ENCODE results near the gene BCL2A1.
A peak's percentile ranks its signal among the peaks of the same experiment; 100 is the strongest.

The BCL2A1 gene

GRCh38 chr15:79922512-79923078 is 48.4 kb downstream of the BCL2A1 start:
- Histone ChIP-seq H4K91ac (ENCODE audit: low read depth, low read length) (peak overlapping the region; percentile 81), H3K18ac (ENCODE audit: low read length) (peak overlapping the region; percentile 80), H4K12ac (ENCODE audit: low read depth, low read length) (peak overlapping the region; percentile 82), H3K4me3 (ENCODE audit: low read depth, low read length) (peak overlapping the region; percentile 98), H2AFZ (ENCODE audit: insufficient read depth, low read length, poor library complexity) (peak overlapping the region; percentile 64), H3K4me2 (ENCODE audit: low read length) (peak overlapping the region; percentile 77), H3K36me3 (ENCODE audit: control insufficient read depth in 1 of 2, insufficient read depth in 2 of 2, low read length in 2 of 2) (peaks cover 20 to 22% of the 10 kb centered on the region in 2 experiments), H3K14ac (ENCODE audit: low read length) (peak overlapping the region; percentile 83), H4K8ac (ENCODE audit: low read depth, low read length) (peak overlapping the region; percentile 92), H3K27ac (ENCODE audit: low read depth, low read length) (peak overlapping the region; percentile 85), H3K79me2 (ENCODE audit: control insufficient read depth, insufficient read depth, low read length, poor library complexity) (peaks cover 10% of the 10 kb centered on the region), H3K27me3 (ENCODE audit: insufficient read depth, low read length) (no peaks in the 10 kb centered on the region), H3K23ac (ENCODE audit: low read length) (no peak overlapping the region), H3K9me3 (ENCODE audit: insufficient read depth, low read depth, low read length) (peaks cover 24% of the 10 kb centered on the region), H2BK12ac (ENCODE audit: low read length) (no peak overlapping the region), H3K9ac (ENCODE audit: low read length) (peak overlapping the region; percentile 15), H3K4me1 (ENCODE audit: control insufficient read depth in 1 of 2, insufficient read depth in 2 of 2, low read length in 2 of 2) (peaks cover 3 to 4% of the 10 kb centered on the region in 2 experiments), H2BK120ac (ENCODE audit: insufficient read depth, low read length, poor library complexity) (peak overlapping the region; percentile 70), H3K4ac (ENCODE audit: low read depth, low read length) (peak overlapping the region; percentile 95), H2AK5ac (ENCODE audit: low read length) (peak overlapping the region; percentile 64), H3K79me1 (ENCODE audit: low read length) (peaks cover 12% of the 10 kb centered on the region), H2BK5ac (ENCODE audit: low read depth, low read length, poor library complexity) (peak overlapping the region; percentile 77)
- no CpG with 5 or more reads among the region's 17 CpGs for WGBS (ENCODE audit: extremely low coverage, insufficient coverage, insufficient read length)
- DNase-seq = no peak

DNA sequence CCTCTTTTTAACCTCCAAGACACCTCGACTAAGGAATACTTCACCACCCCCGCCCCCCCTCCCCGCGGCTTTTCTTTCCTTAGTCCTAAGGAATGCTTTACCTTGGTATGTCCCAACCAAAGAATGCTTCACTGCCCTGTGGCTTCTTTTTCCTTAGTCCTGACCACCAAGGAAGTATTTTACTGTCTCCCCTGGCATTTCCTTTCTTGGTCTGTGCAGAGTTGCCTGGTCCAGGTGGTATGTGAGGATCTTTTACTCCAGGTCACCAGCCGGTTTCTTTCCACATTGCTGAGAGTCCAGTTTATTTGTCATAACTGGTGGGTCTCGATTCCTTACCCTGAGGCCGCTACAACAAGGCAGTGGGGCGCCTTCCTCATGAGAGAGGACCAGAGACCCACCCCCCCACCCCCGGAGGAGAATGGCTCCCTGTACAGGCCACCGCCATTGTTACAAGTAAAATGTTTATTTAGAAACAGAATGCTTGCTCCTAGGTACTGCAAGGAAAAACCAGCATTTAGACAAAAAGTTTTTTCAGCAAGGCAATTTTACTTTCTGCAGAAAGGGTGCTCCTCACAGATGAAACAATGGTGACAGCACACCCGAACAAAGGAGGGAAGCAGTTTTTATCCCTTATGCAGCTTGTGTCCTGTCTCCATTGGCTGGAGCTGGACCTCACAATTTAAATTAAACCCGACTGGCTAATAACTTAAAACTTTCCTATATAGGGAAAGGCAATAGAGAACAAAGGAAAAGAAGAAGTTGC is 51.1 kb downstream of the BCL2A1 start:
- Histone ChIP-seq H4K91ac (ENCODE audit: low read depth, low read length) (no peak overlapping the region), H3K79me1 (ENCODE audit: low read length) (peaks cover 12% of the 10 kb centered on the region), H3K27ac (ENCODE audit: low read depth, low read length) (no peak overlapping the region), H3K9ac (ENCODE audit: low read length) (no peak overlapping the region), H3K23ac (ENCODE audit: low read length) (no peak overlapping the region), H4K8ac (ENCODE audit: low read depth, low read length) (no peak overlapping the region), H3K9me3 (ENCODE audit: insufficient read depth, low read depth, low read length) (peaks cover 24% of the 10 kb centered on the region), H3K4me2 (ENCODE audit: low read length) (no peak overlapping the region), H2AK5ac (ENCODE audit: low read length) (no peak overlapping the region), H3K79me2 (ENCODE audit: control insufficient read depth, insufficient read depth, low read length, poor library complexity) (peaks cover 10% of the 10 kb centered on the region), H4K12ac (ENCODE audit: low read depth, low read length) (no peak overlapping the region), H3K4me1 (ENCODE audit: control insufficient read depth in 1 of 2, insufficient read depth in 2 of 2, low read length in 2 of 2) (peaks cover 3 to 4% of the 10 kb centered on the region in 2 experiments), H3K14ac (ENCODE audit: low read length) (no peak overlapping the region), H2AFZ (ENCODE audit: insufficient read depth, low read length, poor library complexity) (no peak overlapping the region), H3K36me3 (ENCODE audit: control insufficient read depth in 1 of 2, insufficient read depth in 2 of 2, low read length in 2 of 2) (peaks cover 23 to 25% of the 10 kb centered on the region in 2 experiments), H2BK12ac (ENCODE audit: low read length) (no peak overlapping the region), H3K18ac (ENCODE audit: low read length) (no peak overlapping the region), H3K4ac (ENCODE audit: low read depth, low read length) (no peak overlapping the region), H2BK120ac (ENCODE audit: insufficient read depth, low read length, poor library complexity) (no peak overlapping the region), H2BK5ac (ENCODE audit: low read depth, low read length, poor library complexity) (no peak overlapping the region), H3K27me3 (ENCODE audit: insufficient read depth, low read length) (no peaks in the 10 kb centered on the region), H3K4me3 (ENCODE audit: low read depth, low read length) (no peak overlapping the region)
- no CpG with 5 or more reads among the region's 12 CpGs for WGBS (ENCODE audit: extremely low coverage, insufficient coverage, insufficient read length)
- DNase-seq = no peak

GRCh38 chr15:79919090-79919748 is 51.8 kb downstream of the BCL2A1 start:
- WGBS (ENCODE audit: extremely low coverage, insufficient coverage, insufficient read length) = no CpG with 5 or more reads among the region's 27 CpGs
- Histone ChIP-seq H3K14ac (ENCODE audit: low read length) (no peak overlapping the region), H2BK12ac (ENCODE audit: low read length) (no peak overlapping the region), H4K8ac (ENCODE audit: low read depth, low read length) (no peak overlapping the region), H2AK5ac (ENCODE audit: low read length) (no peak overlapping the region), H3K27ac (ENCODE audit: low read depth, low read length) (peak overlapping the region; percentile 46), H3K18ac (ENCODE audit: low read length) (peak overlapping the region; percentile 4), H4K12ac (ENCODE audit: low read depth, low read length) (no peak overlapping the region), H3K4ac (ENCODE audit: low read depth, low read length) (no peak overlapping the region), H3K27me3 (ENCODE audit: insufficient read depth, low read length) (no peaks in the 10 kb centered on the region), H3K23ac (ENCODE audit: low read length) (no peak overlapping the region), H3K9ac (ENCODE audit: low read length) (no peak overlapping the region), H2BK5ac (ENCODE audit: low read depth, low read length, poor library complexity) (no peak overlapping the region), H3K79me1 (ENCODE audit: low read length) (peaks cover 12% of the 10 kb centered on the region), H3K79me2 (ENCODE audit: control insufficient read depth, insufficient read depth, low read length, poor library complexity) (peaks cover 10% of the 10 kb centered on the region), H4K91ac (ENCODE audit: low read depth, low read length) (no peak overlapping the region), H3K36me3 (ENCODE audit: control insufficient read depth in 1 of 2, insufficient read depth in 2 of 2, low read length in 2 of 2) (peaks cover 23 to 25% of the 10 kb centered on the region in 2 experiments), H2BK120ac (ENCODE audit: insufficient read depth, low read length, poor library complexity) (no peak overlapping the region), H3K4me2 (ENCODE audit: low read length) (no peak overlapping the region), H3K9me3 (ENCODE audit: insufficient read depth, low read depth, low read length) (peaks cover 21% of the 10 kb centered on the region), H3K4me3 (ENCODE audit: low read depth, low read length) (no peak overlapping the region), H2AFZ (ENCODE audit: insufficient read depth, low read length, poor library complexity) (no peak overlapping the region), H3K4me1 (ENCODE audit: control insufficient read depth in 1 of 2, insufficient read depth in 2 of 2, low read length in 2 of 2) (peaks cover 3 to 4% of the 10 kb centered on the region in 2 experiments)
- no peak for DNase-seq

- Histone ChIP-seq H3K4ac (ENCODE audit: low read depth, low read length) (no peak overlapping the region), H2BK5ac (ENCODE audit: low read depth, low read length, poor library complexity) (no peak overlapping the region), H3K14ac (ENCODE audit: low read length) (no peak overlapping the region), H3K9ac (ENCODE audit: low read length) (no peak overlapping the region), H3K79me2 (ENCODE audit: control insufficient read depth, insufficient read depth, low read length, poor library complexity) (peaks cover 8% of the 10 kb centered on the region), H2AK5ac (ENCODE audit: low read length) (no peak overlapping the region), H3K27me3 (ENCODE audit: insufficient read depth, low read length) (no peaks in the 10 kb centered on the region), H3K4me2 (ENCODE audit: low read length) (no peak overlapping the region), H3K36me3 (ENCODE audit: control insufficient read depth in 1 of 2, insufficient read depth in 2 of 2, low read length in 2 of 2) (peaks cover 23 to 25% of the 10 kb centered on the region in 2 experiments), H3K4me1 (ENCODE audit: control insufficient read depth in 1 of 2, insufficient read depth in 2 of 2, low read length in 2 of 2) (peaks cover 3 to 4% of the 10 kb centered on the region in 2 experiments), H3K79me1 (ENCODE audit: low read length) (peaks cover 8% of the 10 kb centered on the region), H2AFZ (ENCODE audit: insufficient read depth, low read length, poor library complexity) (no peak overlapping the region), H4K91ac (ENCODE audit: low read depth, low read length) (no peak overlapping the region), H3K18ac (ENCODE audit: low read length) (no peak overlapping the region), H4K12ac (ENCODE audit: low read depth, low read length) (no peak overlapping the region), H3K9me3 (ENCODE audit: insufficient read depth, low read depth, low read length) (peaks cover 21% of the 10 kb centered on the region), H3K23ac (ENCODE audit: low read length) (no peak overlapping the region), H2BK120ac (ENCODE audit: insufficient read depth, low read length, poor library complexity) (no peak overlapping the region), H3K27ac (ENCODE audit: low read depth, low read length) (no peak overlapping the region), H2BK12ac (ENCODE audit: low read length) (no peak overlapping the region), H4K8ac (ENCODE audit: low read depth, low read length) (no peak overlapping the region), H3K4me3 (ENCODE audit: low read depth, low read length) (no peak overlapping the region)
- no peak for DNase-seq
- WGBS (ENCODE audit: extremely low coverage, insufficient coverage, insufficient read length) = no CpG with 5 or more reads among the region's 11 CpGs
These were observed 52.7 kb downstream of the BCL2A1 start for GRCh38 chr15:79918278-79918677.

Data from trophoblast cell (in vitro differentiated cells and primary cell).